Progenitor cell of endocrine pancreas (in vitro differentiated cells): ENCODE results near the gene MACROD1. TPM values are rescaled to one million over a fixed set of nuclear protein-coding genes. Genes with fewer than 3 reads are reported as not detected.

Experiments
- DNase-seq: peaks from one replicate; pipeline ENCODE4 v3.0.0; 2021; ENCODE audit warnings: low spot score; ENCODE audit not compliant: unreplicated experiment
- H3K27ac Mint-ChIP-seq: 2 replicates; pipeline ENCODE4 v1.8.0; 2021; ENCODE audit warnings: mild to moderate bottlenecking, moderate library complexity, mixed read lengths
- H3K27me3 Mint-ChIP-seq: 2 replicates; pipeline ENCODE4 v1.8.0; 2021; ENCODE audit warnings: mixed read lengths
- H3K36me3 Mint-ChIP-seq: 2 replicates; pipeline ENCODE4 v1.8.0; 2022; ENCODE audit warnings: mixed read lengths; ENCODE audit not compliant: insufficient read depth
- H3K4me1 Mint-ChIP-seq: 2 replicates; pipeline ENCODE4 v1.8.0; 2021; ENCODE audit warnings: low read depth, mixed read lengths
- H3K4me3 Mint-ChIP-seq: 2 replicates; pipeline ENCODE4 v1.8.0; 2021; ENCODE audit warnings: low read depth, mild to moderate bottlenecking, moderate library complexity, mixed read lengths
- H3K9me3 Mint-ChIP-seq: 2 replicates; pipeline ENCODE4 v1.8.0; 2021; ENCODE audit warnings: low read depth, mixed read lengths
- CTCF ChIP-seq: fragments of 200-600 bp; sonication (generic); IDR thresholded peaks from one replicate; pipeline ENCODE4 v1.5.0; 2021; ENCODE audit warnings: antibody characterized with exemption, mild to moderate bottlenecking; ENCODE audit not compliant: unreplicated experiment
- total RNA-seq: library from RNA; stranded (reverse); gene quantifications from 2 replicates; pipeline ENCODE4 v1.2.1, GENCODE V29; 2021

MACROD1 gene
- total RNA-seq, 1 donor from 2014 or later: 28.0 TPM

GRCh38 chr11:64198511-64198910 lies 32.6 kb upstream of the MACROD1 start:
- H3K36me3 Mint-ChIP-seq: peaks cover 42% of the 10 kb centered on the region
- TF ChIP-seq CTCF: no peak
- H3K27me3 Mint-ChIP-seq: no peaks in the 10 kb centered on the region
- H3K4me3 Mint-ChIP-seq: no peak overlapping the region
- no peaks in the 10 kb centered on the region for H3K4me1 Mint-ChIP-seq
- no peak overlapping the region for H3K27ac Mint-ChIP-seq
- no peaks in the 10 kb centered on the region for H3K9me3 Mint-ChIP-seq
- DNase-seq: no peak

GRCh38 chr11:64196626-64197025 lies 30.7 kb upstream of the MACROD1 start:
- Mint-ChIP-seq H3K27me3 (no peaks in the 10 kb centered on the region), H3K27ac (no peak overlapping the region), H3K9me3 (no peaks in the 10 kb centered on the region), H3K36me3 (peaks cover 34% of the 10 kb centered on the region), H3K4me3 (no peak overlapping the region), H3K4me1 (no peaks in the 10 kb centered on the region)
- no peak for DNase-seq
- TF ChIP-seq CTCF: no peak

DNA sequence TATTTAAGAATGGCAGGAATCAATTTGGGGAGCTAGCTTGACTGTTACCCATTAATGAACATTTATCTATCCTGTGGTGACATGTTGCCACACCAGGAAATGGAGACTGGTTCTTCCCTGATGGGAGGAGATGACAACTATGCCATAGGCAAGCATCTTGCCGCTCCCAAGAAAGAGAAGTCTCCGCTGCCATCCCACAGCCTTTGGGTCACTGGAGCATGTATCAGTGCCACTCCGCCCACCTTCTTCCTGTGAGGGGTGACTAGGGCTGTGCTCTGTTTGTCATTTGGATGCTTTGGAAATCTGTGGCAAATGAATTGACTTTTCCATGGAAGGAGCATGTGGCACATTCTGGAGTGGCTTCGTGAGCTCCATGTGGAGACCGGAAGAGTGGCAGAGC lies 26.5 kb upstream of the MACROD1 start:
- no peaks in the 10 kb centered on the region for H3K9me3 Mint-ChIP-seq
- no peaks in the 10 kb centered on the region for H3K27me3 Mint-ChIP-seq
- H3K4me3 Mint-ChIP-seq: no peak overlapping the region
- H3K4me1 Mint-ChIP-seq: peaks cover 9% of the 10 kb centered on the region
- peak overlapping the region; percentile 49 for H3K27ac Mint-ChIP-seq
- peaks cover 30% of the 10 kb centered on the region for H3K36me3 Mint-ChIP-seq
- no peak for DNase-seq
- TF ChIP-seq CTCF: no peak

- H3K4me1 Mint-ChIP-seq: peaks cover 20% of the 10 kb centered on the region
- H3K27me3 Mint-ChIP-seq: no peaks in the 10 kb centered on the region
- no peak overlapping the region for H3K27ac Mint-ChIP-seq
- no peak for DNase-seq
- H3K4me3 Mint-ChIP-seq: no peak overlapping the region
- no peaks in the 10 kb centered on the region for H3K9me3 Mint-ChIP-seq
- no peak for TF ChIP-seq CTCF
- peaks cover 5% of the 10 kb centered on the region for H3K36me3 Mint-ChIP-seq
Observed at GRCh38 chr11:64186492-64187165, 20.7 kb upstream of the MACROD1 start.

DNA sequence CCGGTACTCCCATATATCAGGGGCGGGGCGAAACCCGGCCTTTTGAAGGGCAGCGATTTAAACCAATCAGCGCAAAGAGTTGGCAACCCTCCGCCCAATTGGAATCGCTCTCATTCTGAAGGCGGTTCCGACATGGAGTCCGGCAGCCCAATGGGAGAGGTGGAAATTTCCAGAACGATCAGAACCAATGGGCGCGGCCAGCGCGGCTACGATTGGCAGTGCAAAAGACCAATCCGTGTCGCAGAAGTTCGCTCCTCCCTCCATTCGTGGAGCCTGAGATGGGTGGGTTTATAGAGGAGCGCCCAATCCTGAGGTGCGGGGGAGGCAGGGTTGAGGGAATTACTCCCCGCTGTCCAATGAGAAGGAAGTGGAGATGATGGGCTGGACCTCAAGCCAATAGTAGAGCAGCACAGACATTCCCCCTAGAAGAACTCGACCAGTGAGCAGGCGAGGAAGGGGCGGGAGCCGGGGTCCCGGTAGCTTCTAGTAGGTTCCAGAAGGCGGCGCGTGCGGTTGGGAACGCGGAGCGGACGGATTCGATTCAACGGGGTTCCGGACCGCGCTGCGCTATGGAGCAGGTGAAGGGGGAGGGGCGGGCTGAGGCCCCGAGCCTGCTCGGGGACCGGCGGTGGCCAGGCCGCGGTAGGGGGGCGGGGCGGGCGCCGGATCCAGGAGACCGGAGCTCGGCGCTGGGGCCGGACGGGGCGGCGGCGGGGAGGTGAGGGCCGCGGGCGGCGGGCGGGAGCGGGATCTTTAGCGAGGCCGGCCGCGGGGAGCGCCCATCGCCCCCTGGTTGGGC lies 20.0 kb upstream of the MACROD1 start, which contains the start of gene STIP1:
Gene STIP1 (plus strand): TSS at position 479 of the 799 bp plus-strand sequence. CDS start 91 bp downstream, at position 570.
- Mint-ChIP-seq H3K27ac (peak within 1 kb of the TSS; percentile 98), H3K4me3 (no peak within 1 kb of the TSS), H3K4me1 (peaks cover 23% of the 10 kb centered on the region), H3K36me3 (peaks cover 5% of the 10 kb centered on the region), H3K27me3 (no peaks in the 10 kb centered on the region), H3K9me3 (no peaks in the 10 kb centered on the region)
- TF ChIP-seq CTCF: no peak
- DNase-seq: peak; percentile 98
